ENCODE results near the gene SACS. TPM values are rescaled to one million over a fixed set of nuclear protein-coding genes. Genes with fewer than 3 reads are reported as not detected.

The SACS gene
- total RNA-seq, 1 experiment from 2014 or later: 21.1 TPM

DNA sequence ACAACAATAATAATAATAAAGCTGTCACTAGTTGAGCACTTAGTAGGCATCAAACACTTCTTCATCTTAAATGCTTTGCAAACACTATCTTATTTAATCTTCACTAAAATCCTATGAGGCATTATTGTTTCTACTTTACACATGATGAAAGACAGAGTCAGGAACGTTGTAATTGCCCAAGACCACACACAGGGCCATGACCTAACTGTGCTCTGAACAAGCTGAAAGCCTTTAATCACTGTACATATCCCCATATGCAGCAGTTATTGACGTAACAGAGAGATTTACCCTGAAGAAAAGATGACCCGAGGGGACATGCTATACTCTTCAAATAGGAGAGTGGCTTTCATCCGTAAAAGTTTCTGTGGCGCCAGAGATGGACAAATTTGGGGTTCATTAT, 53.0 kb downstream of the SACS start:
- intact Hi-C loops (cut with micrococcal nuclease): no loop called here
- BruUV-seq (replicated peaks): no TSS peak
- no peak for DNase-seq (ENCODE audit: unreplicated experiment)
- Mint-ChIP-seq H3K27ac (ENCODE audit: low read depth, unreplicated experiment) (no peak overlapping the region), H3K36me3 (ENCODE audit: insufficient read depth, unreplicated experiment) (no peaks in the 10 kb centered on the region), H3K27me3 (ENCODE audit: insufficient read depth, unreplicated experiment) (no peaks in the 10 kb centered on the region), H3K4me3 (ENCODE audit: unreplicated experiment) (no peak overlapping the region), H3K4me1 (ENCODE audit: insufficient read depth, unreplicated experiment) (peaks cover 31% of the 10 kb centered on the region), H3K9me3 (ENCODE audit: unreplicated experiment) (no peaks in the 10 kb centered on the region)
- ChIA-PET POLR2A (no interaction called here), CTCF (no interaction called here)
- TF ChIP-seq, protein P1, sequence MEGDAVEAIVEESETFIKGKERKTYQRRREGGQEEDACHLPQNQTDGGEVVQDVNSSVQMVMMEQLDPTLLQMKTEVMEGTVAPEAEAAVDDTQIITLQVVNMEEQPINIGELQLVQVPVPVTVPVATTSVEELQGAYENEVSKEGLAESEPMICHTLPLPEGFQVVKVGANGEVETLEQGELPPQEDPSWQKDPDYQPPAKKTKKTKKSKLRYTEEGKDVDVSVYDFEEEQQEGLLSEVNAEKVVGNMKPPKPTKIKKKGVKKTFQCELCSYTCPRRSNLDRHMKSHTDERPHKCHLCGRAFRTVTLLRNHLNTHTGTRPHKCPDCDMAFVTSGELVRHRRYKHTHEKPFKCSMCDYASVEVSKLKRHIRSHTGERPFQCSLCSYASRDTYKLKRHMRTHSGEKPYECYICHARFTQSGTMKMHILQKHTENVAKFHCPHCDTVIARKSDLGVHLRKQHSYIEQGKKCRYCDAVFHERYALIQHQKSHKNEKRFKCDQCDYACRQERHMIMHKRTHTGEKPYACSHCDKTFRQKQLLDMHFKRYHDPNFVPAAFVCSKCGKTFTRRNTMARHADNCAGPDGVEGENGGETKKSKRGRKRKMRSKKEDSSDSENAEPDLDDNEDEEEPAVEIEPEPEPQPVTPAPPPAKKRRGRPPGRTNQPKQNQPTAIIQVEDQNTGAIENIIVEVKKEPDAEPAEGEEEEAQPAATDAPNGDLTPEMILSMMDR (IDR thresholded peaks at IDR 0.05; ENCODE audit: unreplicated experiment): no peak

DNA sequence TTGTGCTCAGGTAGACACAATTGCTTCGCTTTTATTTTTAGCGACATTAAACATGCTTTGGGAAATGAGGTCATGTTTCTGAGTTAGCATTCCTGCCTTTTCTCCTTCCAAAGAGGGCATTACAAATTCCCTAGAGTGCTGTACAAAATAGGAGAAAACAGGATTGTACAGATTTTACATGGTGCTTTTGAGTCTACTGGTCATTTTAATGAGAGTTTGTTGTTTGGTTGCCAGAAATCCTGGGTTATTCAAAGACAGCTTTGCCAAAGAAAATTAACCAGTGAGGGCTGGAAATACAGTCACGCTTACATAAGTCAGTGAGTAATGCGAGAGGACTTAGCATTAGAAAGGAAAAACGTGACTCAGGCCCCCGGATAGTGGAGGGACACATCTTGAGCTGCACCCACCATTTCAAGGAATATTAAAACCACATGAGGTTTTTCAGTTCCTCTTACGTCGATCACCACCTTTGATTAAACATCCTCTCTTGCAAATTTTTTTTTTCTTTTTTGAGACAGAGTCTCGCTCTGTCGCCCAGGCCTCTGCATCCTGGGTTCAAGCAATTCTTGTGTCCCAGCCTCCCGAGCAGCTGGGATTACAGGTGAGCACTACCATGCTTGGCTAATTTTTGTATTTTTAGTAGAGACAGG, 55.4 kb downstream of the SACS start:
- intact Hi-C loops (cut with micrococcal nuclease): loop anchor here (5.0 kb wide), 1 partner anchor 509 kb away; the partner anchor contains the start of gene MIPEP
- no peaks in the 10 kb centered on the region for H3K9me3 Mint-ChIP-seq (ENCODE audit: unreplicated experiment)
- H3K27me3 Mint-ChIP-seq (ENCODE audit: insufficient read depth, unreplicated experiment): no peaks in the 10 kb centered on the region
- DNase-seq (ENCODE audit: unreplicated experiment): peak; percentile 92
- H3K27ac Mint-ChIP-seq (ENCODE audit: low read depth, unreplicated experiment): peak overlapping the region; percentile 78
- POLR2A ChIA-PET: interaction anchor here (1.6 kb wide), 1 partner anchor 49 kb away, joined by 6 read pairs; no protein-coding TSS in a partner anchor
- H3K4me3 Mint-ChIP-seq (ENCODE audit: unreplicated experiment): no peak overlapping the region
- CTCF ChIA-PET: interaction anchor here (0.5 to 1.0 kb wide), 3 partner anchors 512 to 816 kb away, joined by 3 read pairs; no protein-coding TSS in a partner anchor
- BruUV-seq (replicated peaks): no TSS peak
- peaks cover 1% of the 10 kb centered on the region for H3K36me3 Mint-ChIP-seq (ENCODE audit: insufficient read depth, unreplicated experiment)
- peaks cover 32% of the 10 kb centered on the region for H3K4me1 Mint-ChIP-seq (ENCODE audit: insufficient read depth, unreplicated experiment)
- TF ChIP-seq, protein P1 (IDR thresholded peaks at IDR 0.05; ENCODE audit: unreplicated experiment): no peak

GRCh38 chr13:23377579-23377978, 55.9 kb downstream of the SACS start:
- DNase-seq (ENCODE audit: unreplicated experiment): no peak
- Mint-ChIP-seq H3K4me1 (ENCODE audit: insufficient read depth, unreplicated experiment) (peaks cover 37% of the 10 kb centered on the region), H3K9me3 (ENCODE audit: unreplicated experiment) (no peaks in the 10 kb centered on the region), H3K27me3 (ENCODE audit: insufficient read depth, unreplicated experiment) (no peaks in the 10 kb centered on the region), H3K4me3 (ENCODE audit: unreplicated experiment) (no peak overlapping the region), H3K27ac (ENCODE audit: low read depth, unreplicated experiment) (peak overlapping the region; percentile 78), H3K36me3 (ENCODE audit: insufficient read depth, unreplicated experiment) (peaks cover 6% of the 10 kb centered on the region)
- ChIA-PET CTCF (interaction anchor here (0.5 kb wide), 1 partner anchor 8 kb away, joined by 3 read pairs; no protein-coding TSS in a partner anchor), POLR2A (interaction anchor here (1.6 kb wide), 1 partner anchor 50 kb away, joined by 6 read pairs; no protein-coding TSS in a partner anchor)
- no TSS peak for BruUV-seq (replicated peaks)
- TF ChIP-seq, protein P1 (IDR thresholded peaks at IDR 0.05; ENCODE audit: unreplicated experiment): no peak
- intact Hi-C loops (cut with micrococcal nuclease): loop anchor here (5.0 kb wide), 1 partner anchor 510 kb away; the partner anchor contains the start of gene MIPEP
